ENCODE results near the gene COL5A1.

The COL5A1 gene

GRCh38 chr9:134641173-134641989 lies at the start of gene COL5A1:
Gene COL5A1 (plus strand): TSS chr9:134641803. CDS start chr9:134642188, 385 bp downstream.
- DNase-seq (ENCODE audit: low read depth in 2 of 2): peak; percentile 11 to 19

GRCh38 chr9:134592018-134592818 lies 49.4 kb upstream of the COL5A1 start:
- no peak for DNase-seq (ENCODE audit: low read depth in 2 of 2)

- no peak for DNase-seq (ENCODE audit: low read depth in 2 of 2)
Measured at GRCh38 chr9:134592819-134593200, 48.8 kb upstream of the COL5A1 start.

- DNase-seq (ENCODE audit: low read depth in 2 of 2): no peak
Measured at GRCh38 chr9:134593286-134594077, 48.1 kb upstream of the COL5A1 start.

GRCh38 chr9:134594078-134594941 lies 47.3 kb upstream of the COL5A1 start:
- no peak for DNase-seq (ENCODE audit: low read depth in 2 of 2)

GRCh38 chr9:134595014-134595413 lies 46.6 kb upstream of the COL5A1 start:
- DNase-seq (ENCODE audit: low read depth in 2 of 2): no peak

GRCh38 chr9:134597041-134597913 lies 44.3 kb upstream of the COL5A1 start:
- DNase-seq (ENCODE audit: low read depth in 2 of 2): no peak

DNA sequence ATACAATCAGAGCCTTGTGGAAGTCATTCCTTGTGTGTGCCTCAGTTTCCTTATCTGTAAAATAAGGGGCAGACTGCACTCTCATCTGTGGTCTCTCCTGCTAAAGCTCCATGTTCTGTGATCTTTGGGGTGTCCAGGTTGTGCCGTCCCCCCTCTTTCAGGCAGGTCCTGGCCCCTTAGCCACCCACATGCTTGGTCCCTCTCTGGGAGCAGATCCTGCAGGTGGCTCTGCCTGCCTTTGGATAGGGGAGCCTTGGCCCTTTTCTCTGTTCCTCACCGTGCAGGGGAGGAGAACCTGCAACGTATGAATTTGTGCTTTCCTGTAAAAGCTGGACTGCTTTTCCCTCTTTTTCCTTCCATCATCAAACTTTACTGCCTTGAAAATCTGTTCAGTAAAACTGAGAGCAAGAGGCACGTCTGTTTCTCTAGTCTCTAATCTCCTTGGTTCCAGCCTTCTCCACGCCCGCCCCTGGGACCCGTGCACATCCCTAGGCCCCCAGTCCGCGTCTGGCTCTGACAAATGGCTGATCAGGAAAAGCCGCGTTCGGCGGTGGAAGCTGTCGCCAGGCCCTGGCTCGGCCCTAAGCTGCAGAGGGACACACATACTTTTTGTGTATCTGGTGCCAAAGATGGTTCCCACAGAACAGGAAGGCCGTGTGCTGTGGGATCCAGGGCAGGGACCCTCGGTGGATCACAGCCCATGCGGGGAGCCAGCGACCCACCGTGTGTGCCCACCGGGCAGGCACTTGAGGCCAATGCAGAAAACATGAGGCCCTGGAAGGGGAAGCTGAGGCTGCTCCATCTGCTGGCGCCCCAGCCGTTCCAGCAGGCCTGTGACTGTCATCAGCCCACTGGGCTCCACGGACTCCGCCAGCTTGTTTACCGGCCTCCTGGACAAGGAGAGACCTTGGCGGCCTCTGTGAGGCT lies 43.4 kb upstream of the COL5A1 start:
- DNase-seq (ENCODE audit: low read depth in 2 of 2): no peak

- DNase-seq (ENCODE audit: low read depth in 2 of 2): no peak
Measured at GRCh38 chr9:134598884-134599245, 42.7 kb upstream of the COL5A1 start.

DNA sequence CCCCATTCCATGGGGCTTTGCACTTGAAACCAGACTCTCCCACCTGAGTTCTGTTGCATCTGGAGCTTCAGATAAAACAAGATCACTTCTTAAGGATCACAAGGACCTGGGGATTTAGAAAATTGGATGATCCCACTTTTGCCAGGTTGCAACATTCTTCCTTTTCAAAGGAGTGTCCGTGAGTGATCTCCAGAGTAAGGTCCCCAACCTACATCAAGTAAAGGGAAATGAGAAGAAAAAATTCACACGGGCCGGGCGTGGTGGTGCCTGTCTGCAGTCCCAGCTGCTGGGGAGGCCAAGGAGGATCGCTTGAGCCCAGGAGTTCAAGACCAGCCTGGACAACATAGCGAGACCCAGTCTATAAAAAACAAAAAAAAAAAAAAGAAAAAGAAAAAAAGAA lies 41.2 kb upstream of the COL5A1 start:
- no peak for DNase-seq (ENCODE audit: low read depth in 2 of 2)

- no peak for DNase-seq (ENCODE audit: low read depth in 2 of 2)
Measured at GRCh38 chr9:134600836-134601638, 40.6 kb upstream of the COL5A1 start.

DNA sequence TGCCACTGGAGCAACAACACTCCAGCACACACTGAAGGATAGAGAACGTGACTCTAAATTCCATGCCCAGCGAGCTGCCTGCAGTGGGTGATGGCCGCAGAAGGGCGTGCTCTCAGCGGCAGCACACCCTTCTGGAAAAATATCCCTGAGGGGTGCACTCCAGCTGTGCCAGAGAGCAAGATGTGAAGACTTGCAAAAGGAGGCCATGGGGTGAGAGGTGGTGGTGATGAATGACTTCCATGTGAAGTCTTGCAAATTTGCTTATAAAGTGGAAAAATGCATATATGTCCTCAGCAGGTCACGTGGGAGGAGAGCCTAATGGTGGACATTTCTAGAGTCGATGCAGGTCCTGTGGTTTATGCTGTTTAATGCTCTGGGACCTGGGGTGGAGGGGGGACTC lies 39.8 kb upstream of the COL5A1 start:
- DNase-seq (ENCODE audit: low read depth in 2 of 2): no peak

- DNase-seq (ENCODE audit: low read depth in 2 of 2): no peak
Measured at GRCh38 chr9:134602547-134603362, 38.8 kb upstream of the COL5A1 start.

DNA sequence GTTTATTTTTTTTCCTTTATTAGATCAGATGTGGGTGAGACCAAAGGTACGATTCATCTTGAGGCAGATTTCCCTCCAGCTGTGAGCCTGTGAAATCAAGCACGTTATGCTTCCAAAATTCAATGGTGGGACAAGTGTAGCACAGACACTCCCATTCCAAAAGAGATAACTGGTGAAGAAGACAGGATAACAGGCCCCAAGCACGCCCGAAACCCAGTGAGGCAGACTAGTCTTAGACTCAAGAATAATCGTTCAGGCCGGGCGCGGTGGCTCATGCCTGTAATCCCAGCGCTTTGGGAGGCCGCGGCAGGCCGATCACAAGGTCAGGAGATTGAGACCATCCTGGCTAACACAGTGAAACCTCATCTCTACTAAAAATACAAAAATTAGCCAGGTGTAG lies 36.8 kb upstream of the COL5A1 start:
- DNase-seq (ENCODE audit: low read depth in 2 of 2): no peak

GRCh38 chr9:134605351-134605965 lies 36.1 kb upstream of the COL5A1 start:
- no peak for DNase-seq (ENCODE audit: low read depth in 2 of 2)

- no peak for DNase-seq (ENCODE audit: low read depth in 2 of 2)
Measured at GRCh38 chr9:134605966-134606357, 35.6 kb upstream of the COL5A1 start.
